GM21576 (cell line): Measurements from ENCODE around the gene FAM107B.

Source experiments
- ATAC-seq: cut with Tn5 transposase; IDR thresholded peaks from one replicate; pipeline ENCODE4 v1.9.1; 2021; ENCODE audit warnings: mild to moderate bottlenecking, moderate library complexity; ENCODE audit not compliant: unreplicated experiment

The FAM107B gene

GRCh38 chr10:14543046-14543903 lies 231.4 kb downstream of the FAM107B start:
- ATAC-seq, result no peak

- no peak for ATAC-seq
These were observed 233.3 kb downstream of the FAM107B start for GRCh38 chr10:14541379-14541778.

- ATAC-seq, result no peak
These were observed 234.1 kb downstream of the FAM107B start for GRCh38 chr10:14540611-14541010.

GRCh38 chr10:14540062-14540461 lies 234.6 kb downstream of the FAM107B start:
- ATAC-seq, result no peak

- no peak for ATAC-seq
These were observed 235.5 kb downstream of the FAM107B start for GRCh38 chr10:14539176-14539575.

- no peak for ATAC-seq
These were observed 238.2 kb downstream of the FAM107B start for GRCh38 chr10:14536241-14537213.

GRCh38 chr10:14535457-14536130 lies 239.1 kb downstream of the FAM107B start:
- ATAC-seq, result no peak

GRCh38 chr10:14534152-14534551 lies 240.5 kb downstream of the FAM107B start:
- ATAC-seq, result no peak

- no peak for ATAC-seq
These were observed 241.4 kb downstream of the FAM107B start for GRCh38 chr10:14533295-14533694.

- ATAC-seq, result no peak
These were observed 242.0 kb downstream of the FAM107B start for GRCh38 chr10:14532473-14533251.

- ATAC-seq, result no peak
These were observed 242.7 kb downstream of the FAM107B start for GRCh38 chr10:14531974-14532373.

- ATAC-seq, result no peak
These were observed 244.2 kb downstream of the FAM107B start for GRCh38 chr10:14530465-14530864.

- ATAC-seq, result no peak
These were observed 245.3 kb downstream of the FAM107B start for GRCh38 chr10:14529351-14529750.

- no peak for ATAC-seq
These were observed 246.2 kb downstream of the FAM107B start for GRCh38 chr10:14528450-14528849.

- ATAC-seq, result no peak
These were observed 246.8 kb downstream of the FAM107B start for GRCh38 chr10:14527915-14528314.

GRCh38 chr10:14527134-14527844 lies 247.4 kb downstream of the FAM107B start:
- no peak for ATAC-seq

GRCh38 chr10:14526326-14526725 lies 248.4 kb downstream of the FAM107B start:
- no peak for ATAC-seq

GRCh38 chr10:14524691-14525324 lies 249.9 kb downstream of the FAM107B start:
- no peak for ATAC-seq

- no peak for ATAC-seq
These were observed 251.4 kb downstream of the FAM107B start for GRCh38 chr10:14523286-14523685.
